ENCODE results near the gene ANKRD60. TPM values are rescaled to one million over a fixed set of nuclear protein-coding genes. Genes with fewer than 3 reads are reported as not detected.

Gene ANKRD60
- total and polyA plus RNA-seq, 2 donors (not counting 1 experiment from before 2014, with no cell fraction given) = not detected

DNA sequence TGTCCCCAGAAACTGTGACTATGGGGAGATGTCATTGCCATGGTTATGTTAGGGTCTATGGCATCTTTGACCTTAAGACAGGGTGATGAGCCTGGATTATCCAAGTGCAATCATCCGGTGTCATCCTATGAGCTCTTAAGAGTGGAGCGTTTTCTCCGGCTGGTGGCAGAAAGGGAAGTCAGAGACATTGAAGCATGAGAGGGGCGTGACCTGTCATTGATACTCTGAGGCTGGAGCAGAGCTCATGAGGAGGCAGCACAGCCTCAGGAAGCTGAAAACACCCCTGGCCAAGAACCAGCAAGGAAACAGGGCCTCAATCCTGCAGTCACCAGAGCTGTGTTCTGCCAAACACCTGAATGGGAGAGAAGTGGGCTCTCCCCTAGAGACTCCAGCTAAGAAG, 59.6 kb downstream of the ANKRD60 start:
- Histone ChIP-seq H3K4me3 (replicated peaks in 1 of 4; ENCODE audit: control extremely low read depth in 1 of 4, insufficient read depth in 1 of 4, low read depth in 3 of 4, low read length in 4 of 4) (no peak overlapping the region), H3K27ac (ENCODE audit: insufficient read depth, low read length) (no peak overlapping the region), H3K27me3 (ENCODE audit: control insufficient read depth, insufficient read depth, low read length) (no peaks in the 10 kb centered on the region), H4K20me1 (ENCODE audit: control insufficient read depth, extremely low read depth, insufficient read depth, low read length) (no peaks in the 10 kb centered on the region), H3K9me3 (ENCODE audit: control insufficient read depth, insufficient read depth, low read depth, low read length) (no peaks in the 10 kb centered on the region), H3K4me1 (ENCODE audit: control insufficient read depth, extremely low read depth, insufficient read depth, low read length) (no peaks in the 10 kb centered on the region), H3K9ac (ENCODE audit: insufficient read depth, low read length) (no peak overlapping the region), H2AFZ (ENCODE audit: low read length) (no peak overlapping the region), H3K4me2 (ENCODE audit: extremely low read depth, insufficient read depth, low read length) (no peak overlapping the region), H3K36me3 (ENCODE audit: control insufficient read depth, insufficient read depth, low read length) (no peaks in the 10 kb centered on the region), H3K79me2 (ENCODE audit: control insufficient read depth, insufficient read depth, low read length) (no peaks in the 10 kb centered on the region)
- TF ChIP-seq EZH2 (IDR thresholded peaks at IDR 0.05; ENCODE audit: low read length, missing control alignments) = no peak
- TF ChIP-seq, protein P1, sequence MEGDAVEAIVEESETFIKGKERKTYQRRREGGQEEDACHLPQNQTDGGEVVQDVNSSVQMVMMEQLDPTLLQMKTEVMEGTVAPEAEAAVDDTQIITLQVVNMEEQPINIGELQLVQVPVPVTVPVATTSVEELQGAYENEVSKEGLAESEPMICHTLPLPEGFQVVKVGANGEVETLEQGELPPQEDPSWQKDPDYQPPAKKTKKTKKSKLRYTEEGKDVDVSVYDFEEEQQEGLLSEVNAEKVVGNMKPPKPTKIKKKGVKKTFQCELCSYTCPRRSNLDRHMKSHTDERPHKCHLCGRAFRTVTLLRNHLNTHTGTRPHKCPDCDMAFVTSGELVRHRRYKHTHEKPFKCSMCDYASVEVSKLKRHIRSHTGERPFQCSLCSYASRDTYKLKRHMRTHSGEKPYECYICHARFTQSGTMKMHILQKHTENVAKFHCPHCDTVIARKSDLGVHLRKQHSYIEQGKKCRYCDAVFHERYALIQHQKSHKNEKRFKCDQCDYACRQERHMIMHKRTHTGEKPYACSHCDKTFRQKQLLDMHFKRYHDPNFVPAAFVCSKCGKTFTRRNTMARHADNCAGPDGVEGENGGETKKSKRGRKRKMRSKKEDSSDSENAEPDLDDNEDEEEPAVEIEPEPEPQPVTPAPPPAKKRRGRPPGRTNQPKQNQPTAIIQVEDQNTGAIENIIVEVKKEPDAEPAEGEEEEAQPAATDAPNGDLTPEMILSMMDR (conservative IDR thresholded peaks at IDR 0.05 in 1 of 2, IDR thresholded peaks at IDR 0.05 in 1 of 2; ENCODE audit: low read depth in 1 of 2, low read length in 2 of 2) = no peak
- DNase-seq (ENCODE audit: low read depth in 2 of 2) = no peak

DNA sequence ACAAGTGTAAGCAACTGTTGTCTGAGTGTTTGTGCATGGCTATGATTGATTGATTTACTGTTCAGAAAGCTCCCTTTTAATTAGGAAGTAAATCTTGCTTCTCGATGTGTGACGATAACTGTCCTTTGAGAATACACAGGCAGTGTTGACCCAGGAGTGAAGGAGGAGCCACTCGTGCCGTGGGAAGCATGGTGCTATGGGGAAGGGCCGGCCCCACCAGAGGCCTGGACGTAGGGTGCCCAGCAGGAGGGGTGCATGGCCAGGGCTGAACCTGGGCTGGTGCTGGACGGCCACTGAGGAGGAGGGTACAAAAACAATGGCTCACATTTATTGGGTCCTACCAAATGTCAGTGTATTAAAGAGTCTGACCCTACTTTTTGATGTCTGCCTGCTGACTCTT, 60.7 kb downstream of the ANKRD60 start:
- no peaks in the 10 kb centered on the region for H3K79me2 ChIP-seq (ENCODE audit: control insufficient read depth, insufficient read depth, low read length)
- H3K9me3 ChIP-seq (ENCODE audit: control insufficient read depth, insufficient read depth, low read depth, low read length) = no peaks in the 10 kb centered on the region
- no peak overlapping the region for H2AFZ ChIP-seq (ENCODE audit: low read length)
- H4K20me1 ChIP-seq (ENCODE audit: control insufficient read depth, extremely low read depth, insufficient read depth, low read length) = no peaks in the 10 kb centered on the region
- TF ChIP-seq EZH2 (IDR thresholded peaks at IDR 0.05; ENCODE audit: low read length, missing control alignments) = no peak
- TF ChIP-seq, protein P1 (conservative IDR thresholded peaks at IDR 0.05 in 1 of 2, IDR thresholded peaks at IDR 0.05 in 1 of 2; ENCODE audit: low read depth in 1 of 2, low read length in 2 of 2) = no peak
- no peak overlapping the region for H3K4me3 ChIP-seq (replicated peaks in 1 of 4; ENCODE audit: control extremely low read depth in 1 of 4, insufficient read depth in 1 of 4, low read depth in 3 of 4, low read length in 4 of 4)
- no peak overlapping the region for H3K27ac ChIP-seq (ENCODE audit: insufficient read depth, low read length)
- H3K36me3 ChIP-seq (ENCODE audit: control insufficient read depth, insufficient read depth, low read length) = no peaks in the 10 kb centered on the region
- H3K27me3 ChIP-seq (ENCODE audit: control insufficient read depth, insufficient read depth, low read length) = no peaks in the 10 kb centered on the region
- DNase-seq (ENCODE audit: low read depth in 2 of 2) = no peak
- no peak overlapping the region for H3K9ac ChIP-seq (ENCODE audit: insufficient read depth, low read length)
- H3K4me2 ChIP-seq (ENCODE audit: extremely low read depth, insufficient read depth, low read length) = no peak overlapping the region
- no peaks in the 10 kb centered on the region for H3K4me1 ChIP-seq (ENCODE audit: control insufficient read depth, extremely low read depth, insufficient read depth, low read length)

Other genes starting within 250 kb of the ANKRD60 start
- gene RAB22A, start 81.1 kb upstream of the ANKRD60 start, total RNA-seq = 12.8 and 13.7 TPM in 2 replicates
- 19.5 and 20.6 TPM in 2 replicates for gene RAB22A, start 81.1 kb upstream of the ANKRD60 start, polyA plus RNA-seq
- 10.8 and 13.0 TPM in 2 replicates for gene VAPB, start 160.6 kb upstream of the ANKRD60 start, total RNA-seq
- 38.7 and 43.7 TPM in 2 replicates for gene VAPB, start 160.6 kb upstream of the ANKRD60 start, polyA plus RNA-seq

Data from fibroblast of lung (primary cell).